NCI-H2081 treated with DMSO at 0.1 percent for 48 hours (cell line): ENCODE results near the gene ESD.
"Not testable (repeated sequence)": the region's sequence is repeated elsewhere in the genome, so short reads cannot be mapped to it uniquely, and the experiment has no call there.

Experiments
- DNase-seq: peaks from one replicate; lab custom pipeline; 2025; lab: John Stamatoyannopoulos, UW

Gene ESD

GRCh38 chr13:46795321-46795720, 1.6 kb downstream of the ESD start:
- no peak for DNase-seq

- no peak for DNase-seq
These were observed 13.5 kb downstream of the ESD start for GRCh38 chr13:46783504-46783903.

DNA sequence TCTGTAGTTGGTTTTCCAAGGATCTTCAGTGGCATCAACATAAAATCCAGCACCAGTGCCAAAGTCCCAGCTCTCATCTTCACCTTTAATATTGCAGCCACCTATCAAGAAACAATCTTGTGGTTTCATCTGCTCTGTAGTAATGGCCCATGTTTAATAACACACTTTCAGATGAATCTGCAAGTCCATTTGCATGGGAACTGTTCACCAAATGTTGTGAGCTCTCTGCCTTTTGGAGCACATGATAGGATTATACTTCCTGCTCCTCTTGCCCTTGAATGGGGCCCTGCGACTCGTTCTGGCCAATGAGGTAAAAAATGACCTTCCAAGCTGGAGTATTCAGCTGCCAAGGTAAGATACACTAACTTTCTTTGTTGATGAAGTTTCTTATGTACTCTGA, 14.3 kb downstream of the ESD start:
- no peak for DNase-seq

GRCh38 chr13:46782066-46782465, 14.9 kb downstream of the ESD start:
- no peak for DNase-seq

DNA sequence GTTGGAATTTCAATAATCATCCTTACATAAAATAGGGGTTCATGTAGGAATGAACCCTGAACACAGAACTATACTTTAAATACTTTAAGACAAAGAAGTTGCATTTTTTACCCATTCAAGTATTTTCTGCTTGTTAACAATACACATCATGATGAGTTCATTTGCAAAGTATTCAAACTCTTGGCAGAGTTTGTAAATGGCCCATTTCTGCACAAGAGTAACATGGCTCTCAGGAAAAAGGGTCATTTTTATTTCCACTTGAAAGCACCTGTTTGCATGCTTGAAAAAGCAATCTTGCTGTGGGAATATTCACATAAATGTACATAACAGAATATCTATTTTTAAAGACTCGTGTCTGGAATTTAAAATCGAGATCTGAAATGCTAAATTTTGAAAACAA, 18.1 kb downstream of the ESD start:
- DNase-seq = no peak

DNA sequence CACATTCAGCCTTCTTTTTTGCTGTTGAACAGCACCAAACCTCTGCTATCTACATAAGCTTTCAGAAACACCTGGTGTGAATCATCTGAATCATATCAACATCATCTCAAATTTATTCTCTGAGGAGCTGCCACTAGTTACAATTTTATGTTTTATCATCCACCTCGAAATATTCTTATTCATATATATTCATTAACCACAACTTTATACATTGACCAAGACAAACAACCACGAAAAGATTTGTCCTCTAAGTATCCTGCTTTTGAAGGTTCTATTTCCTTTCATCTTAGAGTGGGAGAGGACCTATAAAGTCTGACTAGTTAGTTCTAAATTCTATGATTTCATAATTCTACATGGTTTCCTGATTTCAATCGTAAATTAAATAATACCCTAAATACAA, 18.9 kb downstream of the ESD start:
- no peak for DNase-seq

DNA sequence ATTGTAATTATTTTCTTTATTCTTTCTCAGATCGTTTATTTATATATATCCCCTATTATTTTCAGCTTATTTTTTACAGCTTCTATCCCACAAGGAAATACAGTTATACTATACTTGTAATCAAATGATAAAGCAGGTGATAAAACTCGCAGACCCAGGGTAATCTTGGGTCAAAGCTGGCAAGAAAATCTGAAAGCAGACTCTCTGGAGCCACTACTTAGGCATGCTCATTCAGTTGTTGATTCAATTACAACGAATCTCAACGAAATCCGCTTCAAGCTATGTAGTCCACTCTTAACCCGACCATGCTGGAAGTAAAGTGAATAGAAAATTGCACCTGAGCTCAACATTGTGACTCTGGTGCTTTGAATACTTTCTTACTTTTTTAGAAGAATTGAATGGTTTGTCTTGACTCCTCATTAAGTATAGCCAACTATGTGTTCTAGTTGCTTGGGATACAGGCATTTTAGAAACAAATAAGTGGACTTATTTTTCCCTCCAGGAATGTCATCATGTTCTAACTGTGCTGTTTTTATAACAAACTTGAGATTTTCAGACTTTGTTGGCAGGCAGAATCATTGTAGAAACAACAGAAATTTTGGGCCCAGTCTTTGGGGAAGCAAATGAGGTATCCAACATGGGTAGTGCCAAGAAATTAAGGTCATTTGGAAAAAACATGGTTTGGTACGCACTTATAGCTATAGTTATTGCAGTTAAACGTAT, 21.4 kb downstream of the ESD start:
- no peak for DNase-seq

GRCh38 chr13:46773541-46773940, 23.4 kb downstream of the ESD start:
- no peak for DNase-seq

DNA sequence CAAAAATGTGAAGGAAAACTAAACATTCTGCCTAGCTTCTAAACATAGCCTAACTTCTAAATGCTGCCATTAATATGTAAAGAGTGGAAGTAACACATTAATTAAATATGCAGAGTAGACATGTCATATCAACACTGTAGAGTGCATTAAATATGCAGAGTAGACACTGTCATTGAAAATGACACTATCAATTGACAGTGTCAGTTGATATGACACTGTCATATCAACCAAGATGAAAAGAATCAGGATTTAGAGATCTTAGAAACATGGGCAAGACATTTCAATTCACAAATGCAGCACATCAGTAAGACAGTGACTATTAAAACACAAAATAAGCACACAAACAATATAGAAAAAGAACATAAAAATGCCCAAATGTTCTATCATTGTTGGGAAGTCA, 25.3 kb downstream of the ESD start:
- no peak for DNase-seq

DNA sequence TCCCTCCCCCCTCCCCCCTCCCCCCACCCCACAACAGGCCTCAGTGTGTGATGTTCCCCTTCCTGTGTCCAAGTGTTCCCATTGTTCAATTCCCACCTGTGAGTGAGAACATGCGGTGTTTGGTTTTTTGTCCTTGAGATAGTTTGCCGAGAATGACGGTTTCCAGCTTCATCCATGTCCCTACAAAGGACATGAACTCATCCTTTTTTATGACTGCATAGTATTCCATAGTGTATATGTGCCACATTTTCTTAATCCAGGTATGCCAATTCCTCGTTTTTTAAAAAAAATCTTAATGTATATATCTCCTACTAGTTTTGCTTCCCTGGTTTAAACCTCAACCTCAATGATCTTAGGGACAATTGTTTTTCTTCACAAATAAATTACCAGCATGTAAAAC, 27.0 kb downstream of the ESD start:
- not testable (repeated sequence) for DNase-seq

GRCh38 chr13:46761866-46762265, 35.1 kb downstream of the ESD start:
- DNase-seq = no peak

DNA sequence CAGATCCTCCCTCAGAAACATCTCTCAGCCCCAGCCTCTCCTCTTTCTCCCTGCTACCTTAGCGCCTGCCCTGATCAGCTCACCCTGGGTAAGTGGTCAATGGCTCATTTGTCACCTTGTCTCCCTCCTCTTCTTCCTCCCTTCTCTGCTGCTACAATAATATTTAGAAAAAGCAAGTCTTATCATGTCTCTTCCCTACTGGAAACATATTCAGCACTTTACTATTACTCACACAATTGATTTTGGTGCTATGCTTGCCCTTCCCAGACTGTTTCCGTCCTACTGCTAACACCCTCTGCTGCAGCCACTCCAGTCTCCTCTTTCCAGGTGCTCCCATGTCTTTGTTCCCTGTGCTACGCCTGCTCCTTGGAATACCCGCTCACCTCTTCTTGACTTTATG, 35.8 kb downstream of the ESD start:
- DNase-seq = no peak

- no peak for DNase-seq
These were observed 37.1 kb downstream of the ESD start for GRCh38 chr13:46759846-46760245.

DNA sequence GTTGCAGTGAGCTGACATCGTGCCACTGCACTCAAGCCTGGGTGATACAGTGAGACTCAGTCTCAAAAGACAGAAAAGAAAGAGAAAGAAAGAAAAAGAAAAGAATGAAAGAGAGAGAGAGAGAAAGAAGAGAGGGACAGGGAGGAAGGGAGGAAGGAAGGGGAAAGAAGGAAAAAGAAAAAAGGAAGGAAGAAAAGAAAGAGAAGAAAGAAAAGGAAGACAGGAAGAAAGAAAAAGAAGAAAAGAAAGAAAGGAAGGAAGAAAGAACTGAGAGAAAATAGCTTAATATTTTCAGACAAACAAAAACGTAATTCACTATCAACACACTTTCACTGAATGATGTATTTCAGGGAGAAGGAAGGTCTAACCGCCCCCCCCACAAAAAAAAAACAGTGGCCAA, 39.3 kb downstream of the ESD start:
- no peak for DNase-seq

DNA sequence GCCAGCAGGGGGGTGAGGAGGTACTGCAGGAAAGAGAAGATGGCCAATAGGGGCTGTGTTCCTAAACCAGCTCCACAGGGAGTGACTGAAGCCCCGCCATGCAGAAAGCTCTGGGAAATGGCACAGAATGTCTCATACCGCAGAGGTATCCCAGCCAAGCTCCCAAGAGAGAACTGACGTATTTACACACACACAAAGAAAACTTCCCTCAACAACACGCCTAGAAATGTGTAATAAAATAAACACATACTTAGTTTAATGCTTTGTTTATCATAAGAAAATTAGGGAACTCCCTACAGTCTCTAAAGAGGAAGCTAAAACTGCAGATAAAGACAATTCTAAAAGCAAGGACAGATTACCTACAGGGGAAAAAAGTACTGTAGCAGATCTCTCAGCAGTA, 40.0 kb downstream of the ESD start:
- DNase-seq = no peak

DNA sequence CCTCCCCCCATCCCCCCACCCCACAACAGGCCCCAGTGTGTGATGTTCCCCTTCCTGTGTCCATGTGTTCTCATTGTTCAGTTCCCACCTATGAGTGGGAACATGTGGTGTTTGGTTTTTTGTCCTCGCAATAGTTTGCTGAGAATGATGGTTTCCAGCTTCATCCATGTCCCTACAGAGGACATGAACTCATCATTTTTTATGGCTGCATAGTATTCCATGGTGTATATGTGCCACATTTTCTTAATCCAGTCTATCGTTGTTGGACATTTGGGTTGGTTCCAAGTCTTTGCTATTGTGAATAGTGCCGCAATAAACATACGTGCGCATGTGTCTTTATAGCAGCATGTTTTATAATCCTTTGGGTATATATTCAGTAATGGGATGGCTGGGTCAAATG, 41.5 kb downstream of the ESD start:
- DNase-seq = not testable (repeated sequence)

- no peak for DNase-seq
These were observed 42.1 kb downstream of the ESD start for GRCh38 chr13:46754812-46755211.

DNA sequence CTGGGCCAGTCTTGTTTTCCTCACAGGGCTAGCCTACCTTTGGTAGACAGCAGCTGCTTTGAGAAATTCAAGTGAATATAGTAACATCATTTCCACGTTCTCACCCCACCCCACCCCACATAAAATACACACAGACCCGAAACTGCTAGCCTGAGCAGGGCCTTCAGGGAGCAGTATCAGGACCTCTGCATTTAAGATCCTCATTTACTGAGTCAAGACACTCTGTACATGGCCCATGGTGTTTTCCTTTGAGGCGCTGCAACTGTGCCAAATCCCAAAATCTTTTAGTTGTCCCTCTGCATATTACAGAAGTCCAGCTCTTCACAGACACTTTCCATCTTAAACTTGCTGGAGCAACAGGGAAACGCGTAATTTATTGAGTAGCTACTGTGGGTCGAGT, 43.0 kb downstream of the ESD start:
- no peak for DNase-seq

- DNase-seq = no peak
These were observed 43.8 kb downstream of the ESD start for GRCh38 chr13:46753137-46753536.

- DNase-seq = no peak
These were observed 44.9 kb downstream of the ESD start for GRCh38 chr13:46751811-46752635.

- no peak for DNase-seq
These were observed 47.0 kb downstream of the ESD start for GRCh38 chr13:46749951-46750350.

- no peak for DNase-seq
These were observed 48.7 kb downstream of the ESD start for GRCh38 chr13:46748300-46748699.

GRCh38 chr13:46747031-46747820, 49.7 kb downstream of the ESD start:
- no peak for DNase-seq
